ENCODE results near the gene NPRL2.

NPRL2 gene

DNA sequence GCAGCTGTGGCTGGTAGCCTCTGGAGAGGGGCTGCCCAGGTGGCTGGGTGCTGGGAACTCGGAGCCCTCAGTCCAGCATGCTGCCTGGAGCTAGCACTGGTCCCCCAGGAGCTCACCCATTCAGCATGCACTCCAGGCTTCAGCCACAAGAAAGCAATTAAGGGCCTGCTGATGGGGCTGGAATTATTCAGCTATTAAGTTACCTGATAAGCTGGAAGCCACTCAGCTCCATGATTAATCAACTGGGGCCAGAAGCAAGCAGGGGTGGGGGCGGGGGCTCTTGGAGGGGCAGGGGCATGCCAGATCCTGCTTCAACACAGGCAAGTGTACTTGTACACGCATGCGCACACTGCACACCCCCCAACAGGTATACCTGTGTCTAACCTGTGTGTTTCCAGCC, 30.8 kb upstream of the NPRL2 start:
- DNase-seq (ENCODE audit: low spot score in 2 of 2), result no peak
- H3K4me1 ChIP-seq, result no peaks in the 10 kb centered on the region
- in situ Hi-C loops (cut with MboI; ENCODE audit: low sequenced_read_pairs), result no loop called here
- no peaks in the 10 kb centered on the region for H3K9me3 ChIP-seq
- H3K36me3 ChIP-seq (replicated peaks), result no peaks in the 10 kb centered on the region
- no peak overlapping the region for H3K4me3 ChIP-seq
- H3K27me3 ChIP-seq (ENCODE audit: low read depth), result no peaks in the 10 kb centered on the region

GRCh38 chr3:50380405-50381085, 30.0 kb upstream of the NPRL2 start:
- Histone ChIP-seq H3K4me3 (no peak overlapping the region), H3K4me1 (no peaks in the 10 kb centered on the region), H3K9me3 (no peaks in the 10 kb centered on the region), H3K36me3 (replicated peaks) (no peaks in the 10 kb centered on the region), H3K27me3 (ENCODE audit: low read depth) (no peaks in the 10 kb centered on the region)
- DNase-seq (ENCODE audit: low spot score in 2 of 2), result no peak
- in situ Hi-C loops (cut with MboI; ENCODE audit: low sequenced_read_pairs), result no loop called here

GRCh38 chr3:50378757-50379156, 28.2 kb upstream of the NPRL2 start:
- Histone ChIP-seq H3K4me3 (no peak overlapping the region), H3K36me3 (replicated peaks) (no peaks in the 10 kb centered on the region), H3K4me1 (no peaks in the 10 kb centered on the region), H3K9me3 (no peaks in the 10 kb centered on the region), H3K27me3 (ENCODE audit: low read depth) (no peaks in the 10 kb centered on the region)
- DNase-seq (ENCODE audit: low spot score in 2 of 2), result no peak
- in situ Hi-C loops (cut with MboI; ENCODE audit: low sequenced_read_pairs), result no loop called here

- DNase-seq (ENCODE audit: low spot score in 2 of 2), result no peak
- Histone ChIP-seq H3K36me3 (replicated peaks) (no peaks in the 10 kb centered on the region), H3K4me1 (no peaks in the 10 kb centered on the region), H3K4me3 (no peak overlapping the region), H3K27me3 (ENCODE audit: low read depth) (no peaks in the 10 kb centered on the region), H3K9me3 (no peaks in the 10 kb centered on the region)
- in situ Hi-C loops (cut with MboI; ENCODE audit: low sequenced_read_pairs), result no loop called here
Observed at GRCh38 chr3:50378024-50378423, 27.4 kb upstream of the NPRL2 start.

- no peaks in the 10 kb centered on the region for H3K36me3 ChIP-seq (replicated peaks)
- in situ Hi-C loops (cut with MboI; ENCODE audit: low sequenced_read_pairs), result no loop called here
- no peak overlapping the region for H3K4me3 ChIP-seq
- no peaks in the 10 kb centered on the region for H3K4me1 ChIP-seq
- DNase-seq (ENCODE audit: low spot score in 2 of 2), result peak in 1 of 2 experiments; percentile 38
- H3K27me3 ChIP-seq (ENCODE audit: low read depth), result no peaks in the 10 kb centered on the region
- no peaks in the 10 kb centered on the region for H3K9me3 ChIP-seq
Observed at GRCh38 chr3:50375258-50375931, 24.8 kb upstream of the NPRL2 start.

DNA sequence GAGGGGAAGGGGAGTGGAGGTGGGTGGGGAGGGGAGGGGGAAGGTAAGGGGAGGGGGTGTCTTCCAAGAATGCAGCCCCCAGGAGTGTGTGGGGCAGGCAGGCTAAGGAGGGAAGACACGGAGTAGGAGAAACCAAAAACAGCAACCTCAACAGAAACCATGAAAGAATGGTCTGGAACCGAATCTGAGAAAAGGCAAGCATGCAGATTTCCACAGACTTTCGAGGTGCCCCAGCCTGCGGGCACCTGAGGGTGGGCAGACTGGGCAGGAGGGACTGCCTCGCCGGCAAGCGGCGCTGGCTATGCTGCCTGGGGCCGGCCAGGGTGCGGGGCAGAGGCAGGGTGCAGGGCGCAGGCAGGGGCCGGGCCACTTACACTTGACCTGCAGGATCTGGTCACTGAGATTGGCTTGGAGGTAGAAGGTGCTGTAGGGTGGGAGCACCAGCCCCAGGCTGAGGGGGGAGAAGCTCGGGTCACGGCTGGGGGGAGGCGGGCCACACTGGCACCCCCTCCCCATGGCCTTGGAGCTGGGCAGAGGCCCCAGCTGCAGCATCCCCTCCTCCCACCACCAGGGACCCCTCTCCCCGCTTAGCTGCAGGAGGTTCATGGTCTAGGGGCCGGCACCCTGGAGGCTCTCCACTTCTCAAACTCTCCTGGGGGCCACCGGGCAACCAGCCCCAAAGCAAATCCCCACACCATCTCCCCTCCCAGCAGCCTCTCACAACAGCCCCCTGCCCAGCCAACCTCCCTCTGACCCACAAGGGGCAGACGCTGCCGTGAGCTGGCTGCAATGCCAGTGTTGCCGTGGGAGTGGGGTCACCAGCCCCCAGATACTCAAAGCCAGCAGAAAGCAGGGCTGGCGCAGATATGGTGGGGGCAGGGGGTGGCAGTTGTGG, 24.0 kb upstream of the NPRL2 start:
- no peaks in the 10 kb centered on the region for H3K9me3 ChIP-seq
- no peaks in the 10 kb centered on the region for H3K4me1 ChIP-seq
- H3K4me3 ChIP-seq, result no peak overlapping the region
- H3K36me3 ChIP-seq (replicated peaks), result no peaks in the 10 kb centered on the region
- no peaks in the 10 kb centered on the region for H3K27me3 ChIP-seq (ENCODE audit: low read depth)
- in situ Hi-C loops (cut with MboI; ENCODE audit: low sequenced_read_pairs), result no loop called here
- no peak for DNase-seq (ENCODE audit: low spot score in 2 of 2)

- in situ Hi-C loops (cut with MboI; ENCODE audit: low sequenced_read_pairs), result no loop called here
- DNase-seq (ENCODE audit: low spot score in 2 of 2), result no peak
- H3K4me1 ChIP-seq, result no peaks in the 10 kb centered on the region
Observed at GRCh38 chr3:50373146-50374051, 22.8 kb upstream of the NPRL2 start.

DNA sequence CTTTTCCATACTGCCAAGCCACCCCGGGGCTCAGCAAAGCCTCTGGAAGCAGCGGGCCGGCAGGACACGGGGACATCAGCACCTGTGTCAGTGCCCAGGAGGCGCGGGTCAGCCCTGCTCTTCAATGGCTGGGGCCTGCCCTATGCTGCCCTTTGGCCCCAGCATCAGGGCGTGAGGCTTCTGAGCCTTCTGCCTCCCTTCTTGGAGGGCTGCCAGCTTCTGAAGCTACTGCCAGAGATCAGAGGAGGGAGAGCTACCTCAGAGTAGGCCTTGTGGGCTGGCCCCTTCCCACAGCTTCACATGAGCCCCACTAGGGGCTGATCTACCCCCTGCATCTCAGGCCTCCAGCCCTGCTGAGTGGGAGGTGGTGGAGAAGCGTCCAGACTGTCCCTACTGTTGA, 21.8 kb upstream of the NPRL2 start:
- DNase-seq (ENCODE audit: low spot score in 2 of 2), result no peak
- Histone ChIP-seq H3K36me3 (replicated peaks) (no peaks in the 10 kb centered on the region), H3K4me1 (no peaks in the 10 kb centered on the region), H3K9me3 (no peaks in the 10 kb centered on the region), H3K4me3 (no peak overlapping the region), H3K27me3 (ENCODE audit: low read depth) (no peaks in the 10 kb centered on the region)
- in situ Hi-C loops (cut with MboI; ENCODE audit: low sequenced_read_pairs), result no loop called here

More at GRCh38 chr3:50373146-50374051, 22.8 kb upstream of the NPRL2 start:
- no peak overlapping the region for H3K4me3 ChIP-seq
- H3K36me3 ChIP-seq (replicated peaks), result no peaks in the 10 kb centered on the region
- H3K27me3 ChIP-seq (ENCODE audit: low read depth), result no peaks in the 10 kb centered on the region
- no peaks in the 10 kb centered on the region for H3K9me3 ChIP-seq

DNA sequence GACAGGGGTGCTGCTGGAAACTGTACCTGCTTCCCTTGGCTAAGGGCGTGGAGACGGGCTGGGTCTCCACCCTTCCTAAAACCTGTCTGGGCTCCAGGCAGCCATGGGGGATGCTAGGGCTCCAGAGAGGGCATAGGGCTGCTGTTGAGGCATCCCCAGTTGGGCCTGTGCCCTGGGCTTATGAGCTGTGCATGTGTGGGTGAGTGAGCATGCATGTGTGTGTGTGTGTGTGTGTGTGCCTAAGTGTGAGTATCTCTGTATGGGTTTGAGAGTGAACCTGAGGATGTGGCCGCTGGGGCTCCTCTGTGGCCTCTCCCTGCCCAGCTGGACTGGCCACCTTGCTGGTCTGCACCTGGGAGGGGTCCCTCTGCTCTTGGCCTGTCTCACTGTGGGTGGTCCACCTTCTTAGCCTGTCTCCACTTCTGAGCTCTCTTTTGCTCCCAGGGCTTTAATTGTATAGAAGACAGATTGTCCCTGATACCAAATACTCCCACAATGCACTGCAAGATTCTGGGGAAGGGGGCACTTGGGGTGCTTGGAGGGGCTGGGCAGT, 20.6 kb upstream of the NPRL2 start:
- H3K27me3 ChIP-seq (ENCODE audit: low read depth), result no peaks in the 10 kb centered on the region
- H3K4me1 ChIP-seq, result no peaks in the 10 kb centered on the region
- DNase-seq (ENCODE audit: low spot score in 2 of 2), result no peak

DNA sequence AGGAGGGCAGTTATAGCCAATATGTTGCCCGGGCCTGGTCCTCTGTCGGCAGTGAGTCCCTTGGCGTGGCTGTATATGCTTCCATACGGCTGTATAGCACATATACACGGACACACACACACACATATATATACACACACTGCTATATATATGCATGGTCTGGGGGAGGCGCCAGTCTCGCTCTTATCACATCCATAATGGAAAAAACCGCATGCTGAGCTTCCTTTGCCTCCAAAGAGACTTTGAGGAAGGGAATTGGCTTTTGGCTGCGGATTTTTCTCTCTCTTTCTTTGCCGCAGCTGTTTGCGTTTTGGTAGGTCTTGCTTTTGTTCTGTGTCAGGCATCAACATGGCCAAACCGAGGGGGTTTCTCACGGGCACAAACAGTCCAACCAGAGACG, 20.0 kb upstream of the NPRL2 start:
- in situ Hi-C loops (cut with MboI; ENCODE audit: low sequenced_read_pairs), result no loop called here
- no peaks in the 10 kb centered on the region for H3K9me3 ChIP-seq
- DNase-seq (ENCODE audit: low spot score in 2 of 2), result peak; percentile 41 to 46
- H3K27me3 ChIP-seq (ENCODE audit: low read depth), result no peaks in the 10 kb centered on the region
- no peaks in the 10 kb centered on the region for H3K36me3 ChIP-seq (replicated peaks)
- H3K4me3 ChIP-seq, result no peak overlapping the region
- no peaks in the 10 kb centered on the region for H3K4me1 ChIP-seq

More for the DNA sequence above, 20.6 kb upstream of the NPRL2 start:
- Histone ChIP-seq H3K36me3 (replicated peaks) (no peaks in the 10 kb centered on the region), H3K9me3 (no peaks in the 10 kb centered on the region), H3K4me3 (no peak overlapping the region)
- in situ Hi-C loops (cut with MboI; ENCODE audit: low sequenced_read_pairs), result no loop called here

DNA sequence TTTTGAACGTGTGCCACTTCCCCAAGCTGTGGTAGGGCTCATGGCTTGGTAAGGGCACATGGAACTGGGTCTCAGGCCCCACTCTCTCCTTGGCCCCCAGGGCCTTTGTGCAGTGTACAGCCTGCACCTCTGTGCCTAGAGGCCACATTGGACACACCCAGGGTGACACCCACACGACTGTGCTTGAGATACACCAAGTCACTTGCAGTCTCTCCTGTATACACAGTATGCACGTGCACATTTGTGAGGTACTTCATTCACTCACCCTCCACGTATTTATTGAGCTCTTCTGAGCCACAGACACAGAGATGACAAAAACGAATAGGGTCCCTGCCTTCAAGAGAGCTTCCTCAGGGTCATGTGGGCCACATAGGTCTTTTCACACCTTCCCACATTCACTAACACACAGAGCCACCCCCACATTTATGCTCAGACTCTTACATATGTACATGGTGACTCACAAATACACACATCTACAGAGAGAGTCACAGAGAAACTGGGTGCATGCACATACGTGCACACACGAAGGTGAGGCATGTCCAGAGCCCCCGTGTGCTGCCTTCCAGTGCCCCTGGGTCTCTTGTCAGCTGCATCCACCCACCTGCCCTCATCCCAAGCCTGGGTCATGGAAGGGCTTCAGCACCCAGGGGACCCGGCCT, 18.6 kb upstream of the NPRL2 start:
- in situ Hi-C loops (cut with MboI; ENCODE audit: low sequenced_read_pairs), result no loop called here
- Histone ChIP-seq H3K9me3 (no peaks in the 10 kb centered on the region), H3K36me3 (replicated peaks) (no peaks in the 10 kb centered on the region), H3K27me3 (ENCODE audit: low read depth) (no peaks in the 10 kb centered on the region), H3K4me3 (no peak overlapping the region), H3K4me1 (peaks cover 3% of the 10 kb centered on the region)
- no peak for DNase-seq (ENCODE audit: low spot score in 2 of 2)

- H3K4me1 ChIP-seq, result peaks cover 3% of the 10 kb centered on the region
- H3K27me3 ChIP-seq (ENCODE audit: low read depth), result no peaks in the 10 kb centered on the region
- DNase-seq (ENCODE audit: low spot score in 2 of 2), result no peak
- no peaks in the 10 kb centered on the region for H3K36me3 ChIP-seq (replicated peaks)
- no peak overlapping the region; the same call in 1 of the 2 replicates for H3K4me3 ChIP-seq
- H3K9me3 ChIP-seq, result no peaks in the 10 kb centered on the region
- in situ Hi-C loops (cut with MboI; ENCODE audit: low sequenced_read_pairs), result no loop called here
Observed at GRCh38 chr3:50365842-50366220, 15.3 kb upstream of the NPRL2 start.
